Right lung (tissue), 5 donors: ENCODE data around the gene CTXND1. TPM values are rescaled to one million over a fixed set of nuclear protein-coding genes. Genes with fewer than 3 reads are reported as not detected.

Source experiments
- DNase-seq, 2 donors: peaks; one replicate each; pipeline ENCODE4 v3.0.0-alpha.2; 2013
- polyA plus RNA-seq, 5 donors: library from polyadenylated mRNA; unstranded; fragments of 120-200 nt; gene quantifications; one replicate each; pipeline versions ENCODE4 v1.2.1 to v1.2.3, GENCODE V29; 2013; ENCODE audit warnings: inconsistent platforms in 1 of 5, low replicate concordance in 1 of 5; ENCODE audit not compliant: insufficient read length in 5 of 5, insufficient read depth in 1 of 5

The CTXND1 gene
- polyA plus RNA-seq, 5 donors = 19.7 to 35.9 (median 21.8) TPM

- DNase-seq = no peak
These were observed 41.1 kb downstream of the CTXND1 start for GRCh38 chr15:80210611-80211573.

- DNase-seq = no peak
These were observed 43.0 kb downstream of the CTXND1 start for GRCh38 chr15:80208758-80209734.

- DNase-seq = no peak
These were observed 44.1 kb downstream of the CTXND1 start for GRCh38 chr15:80207887-80208286.

- no peak for DNase-seq
These were observed 47.8 kb downstream of the CTXND1 start for GRCh38 chr15:80204231-80204630.

GRCh38 chr15:80203361-80203885 is 48.6 kb downstream of the CTXND1 start:
- no peak for DNase-seq

GRCh38 chr15:80202641-80203360 is 49.2 kb downstream of the CTXND1 start:
- DNase-seq = no peak

GRCh38 chr15:80202016-80202315 is 50.0 kb downstream of the CTXND1 start:
- DNase-seq = no peak

GRCh38 chr15:80201256-80202015 is 50.6 kb downstream of the CTXND1 start:
- no peak for DNase-seq

- no peak for DNase-seq
These were observed 52.1 kb downstream of the CTXND1 start for GRCh38 chr15:80199869-80200268.

GRCh38 chr15:80199366-80199765 is 52.6 kb downstream of the CTXND1 start:
- DNase-seq = no peak

- DNase-seq = no peak
These were observed 57.1 kb downstream of the CTXND1 start for GRCh38 chr15:80194914-80195313.

- DNase-seq = no peak
These were observed 57.8 kb downstream of the CTXND1 start for GRCh38 chr15:80194186-80194585.

- DNase-seq = no peak
These were observed 60.0 kb downstream of the CTXND1 start for GRCh38 chr15:80191897-80192595.

- no peak for DNase-seq
These were observed 60.8 kb downstream of the CTXND1 start for GRCh38 chr15:80191198-80191597.

GRCh38 chr15:80188251-80188650 is 63.8 kb downstream of the CTXND1 start:
- DNase-seq = no peak

- DNase-seq = no peak
These were observed 65.4 kb downstream of the CTXND1 start for GRCh38 chr15:80186597-80186996.

- DNase-seq = no peak
These were observed 65.9 kb downstream of the CTXND1 start for GRCh38 chr15:80186066-80186465.

GRCh38 chr15:80185152-80185551 is 66.9 kb downstream of the CTXND1 start:
- no peak for DNase-seq

- no peak for DNase-seq
These were observed 67.5 kb downstream of the CTXND1 start for GRCh38 chr15:80184554-80184953.

GRCh38 chr15:80183886-80184285 is 68.1 kb downstream of the CTXND1 start:
- no peak for DNase-seq
